ENCODE results near the gene C5orf63.

The C5orf63 gene

DNA sequence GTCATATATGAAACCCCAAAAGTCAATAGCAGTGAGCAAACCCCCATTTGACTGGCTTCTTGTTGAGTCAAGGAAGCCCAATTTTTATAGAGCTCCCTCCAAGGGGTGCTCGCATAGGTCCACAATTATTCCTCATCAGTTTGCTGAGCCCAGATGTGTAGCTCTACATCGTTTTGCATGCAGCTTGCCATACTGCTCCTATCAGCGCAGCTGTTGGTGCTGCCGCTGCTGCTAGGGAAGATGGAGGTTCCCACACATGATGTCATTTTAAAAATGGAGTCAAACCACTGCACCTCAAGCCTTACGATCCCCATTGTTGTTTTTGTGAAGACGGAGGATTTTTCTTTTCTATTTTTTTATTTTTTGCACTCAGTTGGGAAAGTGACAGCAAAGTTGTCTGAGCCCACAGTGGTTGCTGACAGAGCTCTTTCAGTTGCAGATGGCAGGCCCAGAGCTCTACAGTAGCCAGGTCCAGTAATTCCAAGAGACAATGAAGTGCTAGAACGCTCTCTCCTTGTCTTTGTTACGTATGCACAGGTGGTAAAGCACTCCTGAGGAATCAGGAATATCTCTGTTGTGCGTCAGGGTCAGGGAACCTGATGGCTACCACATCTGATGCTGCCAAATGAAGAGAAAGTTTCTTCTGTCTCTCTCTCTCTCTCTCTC, 23.2 kb upstream of the C5orf63 start:
- no peak for TF ChIP-seq PPARA (CRISPR knock-in tag; IDR thresholded peaks at IDR 0.05; ENCODE audit: borderline replicate concordance)
- TF ChIP-seq, protein P1, sequence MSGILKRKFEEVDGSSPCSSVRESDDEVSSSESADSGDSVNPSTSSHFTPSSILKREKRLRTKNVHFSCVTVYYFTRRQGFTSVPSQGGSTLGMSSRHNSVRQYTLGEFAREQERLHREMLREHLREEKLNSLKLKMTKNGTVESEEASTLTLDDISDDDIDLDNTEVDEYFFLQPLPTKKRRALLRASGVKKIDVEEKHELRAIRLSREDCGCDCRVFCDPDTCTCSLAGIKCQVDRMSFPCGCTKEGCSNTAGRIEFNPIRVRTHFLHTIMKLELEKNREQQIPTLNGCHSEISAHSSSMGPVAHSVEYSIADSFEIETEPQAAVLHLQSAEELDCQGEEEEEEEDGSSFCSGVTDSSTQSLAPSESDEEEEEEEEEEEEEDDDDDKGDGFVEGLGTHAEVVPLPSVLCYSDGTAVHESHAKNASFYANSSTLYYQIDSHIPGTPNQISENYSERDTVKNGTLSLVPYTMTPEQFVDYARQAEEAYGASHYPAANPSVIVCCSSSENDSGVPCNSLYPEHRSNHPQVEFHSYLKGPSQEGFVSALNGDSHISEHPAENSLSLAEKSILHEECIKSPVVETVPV (CRISPR knock-in tag; IDR thresholded peaks at IDR 0.05): no peak
- TF ChIP-seq GLIS3 (CRISPR knock-in tag; IDR thresholded peaks at IDR 0.05): no peak
- no peak for TF ChIP-seq TOX (CRISPR knock-in tag; IDR thresholded peaks at IDR 0.05; ENCODE audit: borderline replicate concordance)
- TF ChIP-seq ISL1 (CRISPR knock-in tag; IDR thresholded peaks at IDR 0.05): no peak
- TF ChIP-seq, protein P2, sequence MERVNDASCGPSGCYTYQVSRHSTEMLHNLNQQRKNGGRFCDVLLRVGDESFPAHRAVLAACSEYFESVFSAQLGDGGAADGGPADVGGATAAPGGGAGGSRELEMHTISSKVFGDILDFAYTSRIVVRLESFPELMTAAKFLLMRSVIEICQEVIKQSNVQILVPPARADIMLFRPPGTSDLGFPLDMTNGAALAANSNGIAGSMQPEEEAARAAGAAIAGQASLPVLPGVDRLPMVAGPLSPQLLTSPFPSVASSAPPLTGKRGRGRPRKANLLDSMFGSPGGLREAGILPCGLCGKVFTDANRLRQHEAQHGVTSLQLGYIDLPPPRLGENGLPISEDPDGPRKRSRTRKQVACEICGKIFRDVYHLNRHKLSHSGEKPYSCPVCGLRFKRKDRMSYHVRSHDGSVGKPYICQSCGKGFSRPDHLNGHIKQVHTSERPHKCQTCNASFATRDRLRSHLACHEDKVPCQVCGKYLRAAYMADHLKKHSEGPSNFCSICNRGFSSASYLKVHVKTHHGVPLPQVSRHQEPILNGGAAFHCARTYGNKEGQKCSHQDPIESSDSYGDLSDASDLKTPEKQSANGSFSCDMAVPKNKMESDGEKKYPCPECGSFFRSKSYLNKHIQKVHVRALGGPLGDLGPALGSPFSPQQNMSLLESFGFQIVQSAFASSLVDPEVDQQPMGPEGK (CRISPR knock-in tag; IDR thresholded peaks at IDR 0.05; ENCODE audit: borderline replicate concordance): no peak
- TF ChIP-seq SNAI2 (CRISPR knock-in tag; IDR thresholded peaks at IDR 0.05): no peak
- TF ChIP-seq RARB (CRISPR knock-in tag; IDR thresholded peaks at IDR 0.05): no peak
- TF ChIP-seq ZNF70 (CRISPR knock-in tag; IDR thresholded peaks at IDR 0.05): no peak
- no peak for TF ChIP-seq ZC3H10 (CRISPR knock-in tag; IDR thresholded peaks at IDR 0.05)
- TF ChIP-seq, protein P3, sequence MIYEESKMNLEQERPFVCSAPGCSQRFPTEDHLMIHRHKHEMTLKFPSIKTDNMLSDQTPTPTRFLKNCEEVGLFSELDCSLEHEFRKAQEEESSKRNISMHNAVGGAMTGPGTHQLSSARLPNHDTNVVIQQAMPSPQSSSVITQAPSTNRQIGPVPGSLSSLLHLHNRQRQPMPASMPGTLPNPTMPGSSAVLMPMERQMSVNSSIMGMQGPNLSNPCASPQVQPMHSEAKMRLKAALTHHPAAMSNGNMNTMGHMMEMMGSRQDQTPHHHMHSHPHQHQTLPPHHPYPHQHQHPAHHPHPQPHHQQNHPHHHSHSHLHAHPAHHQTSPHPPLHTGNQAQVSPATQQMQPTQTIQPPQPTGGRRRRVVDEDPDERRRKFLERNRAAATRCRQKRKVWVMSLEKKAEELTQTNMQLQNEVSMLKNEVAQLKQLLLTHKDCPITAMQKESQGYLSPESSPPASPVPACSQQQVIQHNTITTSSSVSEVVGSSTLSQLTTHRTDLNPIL (CRISPR knock-in tag; IDR thresholded peaks at IDR 0.05; ENCODE audit: low read depth): no peak
- TF ChIP-seq ESRRG (CRISPR knock-in tag; IDR thresholded peaks at IDR 0.05): no peak
- TF ChIP-seq, protein P4, sequence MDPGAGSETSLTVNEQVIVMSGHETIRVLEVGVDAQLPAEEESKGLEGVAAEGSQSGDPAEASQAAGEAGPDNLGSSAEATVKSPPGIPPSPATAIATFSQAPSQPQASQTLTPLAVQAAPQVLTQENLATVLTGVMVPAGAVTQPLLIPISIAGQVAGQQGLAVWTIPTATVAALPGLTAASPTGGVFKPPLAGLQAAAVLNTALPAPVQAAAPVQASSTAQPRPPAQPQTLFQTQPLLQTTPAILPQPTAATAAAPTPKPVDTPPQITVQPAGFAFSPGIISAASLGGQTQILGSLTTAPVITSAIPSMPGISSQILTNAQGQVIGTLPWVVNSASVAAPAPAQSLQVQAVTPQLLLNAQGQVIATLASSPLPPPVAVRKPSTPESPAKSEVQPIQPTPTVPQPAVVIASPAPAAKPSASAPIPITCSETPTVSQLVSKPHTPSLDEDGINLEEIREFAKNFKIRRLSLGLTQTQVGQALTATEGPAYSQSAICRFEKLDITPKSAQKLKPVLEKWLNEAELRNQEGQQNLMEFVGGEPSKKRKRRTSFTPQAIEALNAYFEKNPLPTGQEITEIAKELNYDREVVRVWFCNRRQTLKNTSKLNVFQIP (CRISPR knock-in tag; IDR thresholded peaks at IDR 0.05; ENCODE audit: borderline replicate concordance, low read depth): no peak
- TF ChIP-seq, protein P5, sequence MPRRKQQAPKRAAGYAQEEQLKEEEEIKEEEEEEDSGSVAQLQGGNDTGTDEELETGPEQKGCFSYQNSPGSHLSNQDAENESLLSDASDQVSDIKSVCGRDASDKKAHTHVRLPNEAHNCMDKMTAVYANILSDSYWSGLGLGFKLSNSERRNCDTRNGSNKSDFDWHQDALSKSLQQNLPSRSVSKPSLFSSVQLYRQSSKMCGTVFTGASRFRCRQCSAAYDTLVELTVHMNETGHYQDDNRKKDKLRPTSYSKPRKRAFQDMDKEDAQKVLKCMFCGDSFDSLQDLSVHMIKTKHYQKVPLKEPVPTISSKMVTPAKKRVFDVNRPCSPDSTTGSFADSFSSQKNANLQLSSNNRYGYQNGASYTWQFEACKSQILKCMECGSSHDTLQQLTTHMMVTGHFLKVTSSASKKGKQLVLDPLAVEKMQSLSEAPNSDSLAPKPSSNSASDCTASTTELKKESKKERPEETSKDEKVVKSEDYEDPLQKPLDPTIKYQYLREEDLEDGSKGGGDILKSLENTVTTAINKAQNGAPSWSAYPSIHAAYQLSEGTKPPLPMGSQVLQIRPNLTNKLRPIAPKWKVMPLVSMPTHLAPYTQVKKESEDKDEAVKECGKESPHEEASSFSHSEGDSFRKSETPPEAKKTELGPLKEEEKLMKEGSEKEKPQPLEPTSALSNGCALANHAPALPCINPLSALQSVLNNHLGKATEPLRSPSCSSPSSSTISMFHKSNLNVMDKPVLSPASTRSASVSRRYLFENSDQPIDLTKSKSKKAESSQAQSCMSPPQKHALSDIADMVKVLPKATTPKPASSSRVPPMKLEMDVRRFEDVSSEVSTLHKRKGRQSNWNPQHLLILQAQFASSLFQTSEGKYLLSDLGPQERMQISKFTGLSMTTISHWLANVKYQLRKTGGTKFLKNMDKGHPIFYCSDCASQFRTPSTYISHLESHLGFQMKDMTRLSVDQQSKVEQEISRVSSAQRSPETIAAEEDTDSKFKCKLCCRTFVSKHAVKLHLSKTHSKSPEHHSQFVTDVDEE (CRISPR knock-in tag; IDR thresholded peaks at IDR 0.05): no peak
- no peak for TF ChIP-seq CSDC2 (CRISPR knock-in tag; IDR thresholded peaks at IDR 0.05)
- no peak for TF ChIP-seq BACH2 (CRISPR knock-in tag; IDR thresholded peaks at IDR 0.05; ENCODE audit: borderline replicate concordance)
- no peak for TF ChIP-seq ZFP30 (CRISPR knock-in tag; IDR thresholded peaks at IDR 0.05)
- no peak for TF ChIP-seq TCF4 (CRISPR knock-in tag; IDR thresholded peaks at IDR 0.05; ENCODE audit: borderline replicate concordance)
- no peak for TF ChIP-seq ZNF8 (CRISPR knock-in tag; IDR thresholded peaks at IDR 0.05)
- no peak for TF ChIP-seq ZFP3 (CRISPR knock-in tag; IDR thresholded peaks at IDR 0.05)
- ATAC-seq: no peak

DNA sequence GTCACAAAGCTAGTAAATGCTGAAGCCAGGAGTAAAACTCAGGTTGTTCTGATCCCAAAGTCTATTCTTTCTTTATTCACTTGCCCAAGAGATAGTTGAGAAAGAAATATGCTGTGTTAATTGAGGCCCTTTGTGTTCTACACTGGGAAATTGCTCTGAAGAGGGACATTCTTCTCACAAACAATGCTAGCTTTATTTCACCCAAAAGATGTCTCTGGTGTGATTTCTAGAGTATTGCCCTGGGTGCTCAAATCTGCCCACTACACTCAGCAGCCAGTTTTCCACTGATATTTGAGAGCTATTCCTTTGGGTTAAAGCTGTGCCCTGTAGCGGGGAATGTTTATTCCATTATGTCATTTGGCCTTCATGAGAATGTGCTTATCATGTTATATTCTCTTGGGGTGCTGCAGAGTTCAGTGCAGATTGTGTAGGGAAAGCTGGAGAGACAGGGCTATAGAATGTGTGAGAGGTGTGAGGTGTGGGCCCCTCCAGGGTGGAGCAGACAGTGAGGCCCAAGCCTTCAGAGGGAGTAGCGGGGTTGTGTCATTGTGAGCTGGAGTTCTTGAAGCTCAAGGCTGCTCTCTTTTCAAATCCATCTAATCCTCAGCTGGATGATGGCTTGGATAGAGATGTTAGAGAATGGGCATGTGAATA, 21.0 kb upstream of the C5orf63 start:
- TF ChIP-seq ESRRG (CRISPR knock-in tag; IDR thresholded peaks at IDR 0.05) (no peak), ZNF70 (CRISPR knock-in tag; IDR thresholded peaks at IDR 0.05) (no peak), BACH2 (CRISPR knock-in tag; IDR thresholded peaks at IDR 0.05; ENCODE audit: borderline replicate concordance) (no peak), ISL1 (CRISPR knock-in tag; IDR thresholded peaks at IDR 0.05) (no peak), ARNTL (CRISPR knock-in tag; IDR thresholded peaks at IDR 0.05; ENCODE audit: borderline replicate concordance, low read depth) (no peak), GLIS3 (CRISPR knock-in tag; IDR thresholded peaks at IDR 0.05) (no peak), RARB (CRISPR knock-in tag; IDR thresholded peaks at IDR 0.05) (no peak), OSR1 (CRISPR knock-in tag; IDR thresholded peaks at IDR 0.05) (no peak), TOX (CRISPR knock-in tag; IDR thresholded peaks at IDR 0.05; ENCODE audit: borderline replicate concordance) (no peak), CSDC2 (CRISPR knock-in tag; IDR thresholded peaks at IDR 0.05) (no peak), ZC3H10 (CRISPR knock-in tag; IDR thresholded peaks at IDR 0.05) (no peak), SNAI2 (CRISPR knock-in tag; IDR thresholded peaks at IDR 0.05) (no peak)
- no peak for ATAC-seq
